HepG2 (cell line): ENCODE measurements around the gene LARP4. TPM values are rescaled to one million over a fixed set of nuclear protein-coding genes. Genes with fewer than 3 reads are reported as not detected.
A peak's percentile ranks its signal among the peaks of the same experiment; 100 is the strongest.

ENCODE experiments used
- ATAC-seq: fragments of 200-7000 bp; cut with Tn5 transposase; 3 replicates; pipeline ENCODE4 v1.9.1; 2020; ENCODE audit warnings: mild to moderate bottlenecking, moderate library complexity
- BruUV-seq: library from RNA; stranded (reverse); fragments of 400-500 nt; replicated peaks from 2 replicates; lab custom pipeline; 2021; lab: Mats Ljungman, UMichigan
- CTCF ChIA-PET: fragments of 300-600 bp; formaldehyde crosslinking; extraction: SDS; loops from one replicate; lab custom pipeline; 2021; ENCODE audit warnings: low total read pairs, inconsistent platforms, low intra/inter-chr PET ratio; lab: Yijun Ruan, JAX
- POLR2A ChIA-PET: fragments of 350-600 bp; sonication (Branson Sonifier 250); formaldehyde crosslinking; loops from one replicate; lab custom pipeline; 2020; ENCODE audit warnings: antibody characterized with exemption, inconsistent platforms; lab: Yijun Ruan, JAX
- DNase-seq: peaks from one replicate; pipeline ENCODE4 v3.0.0-alpha.2; 2015; ENCODE audit warnings: low spot score
- FAIRE-seq: peaks from 3 replicates; lab custom pipeline; 2011; peaks lifted over from hg19 to GRCh38; lab: Jason Lieb, UNC
- H2AFZ ChIP-seq: one replicate; pipeline ENCODE4 v1.6.1; 2011; ENCODE audit warnings: low read length, inconsistent platforms
- H3K27ac ChIP-seq: fragments of 300-600 bp; 3 replicates; pipeline ENCODE4 v1.8.0; 2011; ENCODE audit warnings: mixed run types, mild to moderate bottlenecking, mixed read lengths, low read length, inconsistent platforms; ENCODE audit not compliant: insufficient read depth; ENCODE audit errors: extremely low read length
- H3K27me3 ChIP-seq, 2 experiments: fragments of 200-600 bp in 1 of 2; 2 replicates in 1 of 2; 3 replicates in 1 of 2; pipeline versions ENCODE4 v1.6.0 to v1.8.0; 2011; ENCODE audit warnings: low read length in 2 of 2, mild to moderate bottlenecking in 2 of 2, moderate library complexity in 2 of 2, inconsistent platforms in 1 of 2; ENCODE audit not compliant: insufficient read depth in 2 of 2, control insufficient read depth in 1 of 2
- H3K36me3 ChIP-seq, 2 experiments: fragments of 200-600 bp in 1 of 2; replicated peaks in 1 of 2; 2 replicates in 1 of 2; 3 replicates in 1 of 2; pipeline versions ENCODE4 v1.5.1 to v1.8.0; 2011; ENCODE audit warnings: low read length in 2 of 2, inconsistent platforms in 1 of 2; ENCODE audit not compliant: insufficient read depth in 2 of 2, control insufficient read depth in 1 of 2
- H3K4me1 ChIP-seq: 2 replicates; pipeline ENCODE4 v1.5.1; 2012; ENCODE audit warnings: low read length, inconsistent platforms; ENCODE audit not compliant: insufficient read depth
- H3K4me2 ChIP-seq: 2 replicates; pipeline ENCODE4 v1.6.0; 2011; ENCODE audit warnings: low read depth, low read length, inconsistent platforms
- H3K4me3 ChIP-seq, 3 experiments: fragments of 200-600 bp in 1 of 3; sonication (generic), shearing (Covaris generic) in 1 of 3; replicated peaks in 1 of 3; 2 replicates each; pipeline ENCODE4 v1.5.1; 2011 to 2016; ENCODE audit warnings: low read length in 3 of 3, inconsistent platforms in 2 of 3, low read depth in 2 of 3, mild to moderate bottlenecking in 2 of 3, control low read depth in 1 of 3, mixed read lengths in 1 of 3; ENCODE audit not compliant: insufficient read depth in 1 of 3
- H3K79me2 ChIP-seq: one replicate; pipeline ENCODE4 v1.6.1; 2011; ENCODE audit warnings: low read length, inconsistent platforms; ENCODE audit not compliant: insufficient read depth
- H3K9ac ChIP-seq: 2 replicates; pipeline ENCODE4 v1.6.0; 2011; ENCODE audit warnings: mild to moderate bottlenecking, low read depth, low read length, inconsistent platforms; ENCODE audit not compliant: insufficient read depth
- H3K9me3 ChIP-seq: 2 replicates; pipeline ENCODE4 v1.5.1; 2012; ENCODE audit warnings: mild to moderate bottlenecking, low read length
- H4K20me1 ChIP-seq: 2 replicates; pipeline ENCODE4 v1.6.0; 2011; ENCODE audit warnings: inconsistent platforms, mild to moderate bottlenecking, low read length, moderate library complexity; ENCODE audit not compliant: insufficient read depth
- ATM ChIP-seq: fragments of 450-650 bp; IDR thresholded peaks from 2 replicates; pipeline ENCODE4 v1.7.1; 2017; ENCODE audit warnings: mild to moderate bottlenecking, borderline replicate concordance
- DR1 ChIP-seq: sonication (generic); formaldehyde crosslinking; IDR thresholded peaks from 2 replicates; pipeline ENCODE4 v1.8.0; 2021; ENCODE audit warnings: mild to moderate bottlenecking, missing genetic modification reagents, inconsistent platforms
- FOXP1 ChIP-seq, 2 experiments: fragments of 450-650 bp in 1 of 2; IDR thresholded peaks; 2 replicates each; pipeline ENCODE4 v1.6.1; 2017 to 2018; ENCODE audit warnings: antibody characterized with exemption in 1 of 2
- HMG20A ChIP-seq: IDR thresholded peaks from 2 replicates; pipeline ENCODE4 v1.6.1; 2016; ENCODE audit warnings: borderline replicate concordance
- NR2F1 ChIP-seq, 2 experiments: fragments of 450-650 bp in 1 of 2; formaldehyde crosslinking in 1 of 2; IDR thresholded peaks; 2 replicates each; pipeline versions ENCODE4 v1.5.0 to v1.6.1; 2016 to 2020; ENCODE audit warnings: mild to moderate bottlenecking in 1 of 2, missing compliant biosample characterization in 1 of 2, missing genetic modification reagents in 1 of 2, moderate library complexity in 1 of 2
- ONECUT2 ChIP-seq: sonication (generic); formaldehyde crosslinking; IDR thresholded peaks from 2 replicates; pipeline ENCODE4 v1.4.0; 2020; ENCODE audit warnings: missing genetic modification reagents
- PLSCR1 ChIP-seq: sonication (generic); formaldehyde crosslinking; IDR thresholded peaks from 2 replicates; pipeline ENCODE4 v1.5.0; 2020; ENCODE audit warnings: missing genetic modification reagents, mild to moderate bottlenecking, borderline replicate concordance
- RFXANK ChIP-seq: IDR thresholded peaks from 2 replicates; pipeline ENCODE4 v1.6.1; 2016
- ZNF281 ChIP-seq: sonication (generic); formaldehyde crosslinking; IDR thresholded peaks from 2 replicates; pipeline ENCODE4 v1.4.0; 2020; ENCODE audit warnings: missing genetic modification reagents, borderline replicate concordance
- ZNF362 ChIP-seq: sonication (generic); formaldehyde crosslinking; IDR thresholded peaks from 2 replicates; pipeline ENCODE4 v1.4.0; 2020; ENCODE audit warnings: missing genetic modification reagents, mild to moderate bottlenecking, borderline replicate concordance
- ZNF646 ChIP-seq: sonication (generic); formaldehyde crosslinking; IDR thresholded peaks from 2 replicates; pipeline ENCODE4 v1.9.0; 2021; ENCODE audit warnings: mild to moderate bottlenecking, missing genetic modification reagents
- ZNF775 ChIP-seq: sonication (generic); formaldehyde crosslinking; IDR thresholded peaks from 2 replicates; pipeline ENCODE4 v1.4.0; 2020; ENCODE audit warnings: missing genetic modification reagents, mild to moderate bottlenecking, moderate library complexity, borderline replicate concordance
- ZNF777 ChIP-seq: sonication (generic); formaldehyde crosslinking; IDR thresholded peaks from 2 replicates; pipeline ENCODE4 v1.4.0; 2020; ENCODE audit warnings: missing genetic modification reagents
- WGBS: methylation state at CpG from one replicate; pipeline ENCODE4 v1.1.6; 2017; ENCODE audit warnings: low lambda C conversion rate; 5-methylcytosine and 5-hydroxymethylcytosine counted together
- in situ Hi-C: cut with HindIII; loops from 2 replicates; pipeline ENCODE4 v1.10.0; 2017; ENCODE audit warnings: low pct_unique_long_range_greater_than_20kb; ENCODE audit not compliant: extremely low pct_ligation_motif_present
- intact Hi-C: fragments of 100-400 bp; cut with micrococcal nuclease; formaldehyde crosslinking; loops from one replicate; pipeline ENCODE4 v1.10.0; 2022; ENCODE audit not compliant: unreplicated experiment
- polyA plus RNA-seq, 8 experiments: library from polyadenylated mRNA; depleted of rRNA in 3 of 8; stranded (reverse) in 7 of 8; unstranded in 1 of 8; fragments of >200 nt; fragmentation: Illumina TruSeq in 4 of 8; extraction: Trizol in 4 of 8; gene quantifications; 2 replicates each; pipeline versions ENCODE4 v1.2.1 to v1.2.3, GENCODE V29; 2011 to 2016; ENCODE audit warnings: low read depth in 4 of 8, missing spikeins in 1 of 8, mixed read lengths in 1 of 8; ENCODE audit not compliant: insufficient read depth in 1 of 8
- total RNA-seq, 5 experiments: library from RNA; depleted of rRNA; stranded (reverse); fragments of >200 nt; fragmentation: Illumina TruSeq; extraction: Trizol; gene quantifications; 2 replicates each; pipeline ENCODE4 v1.2.3, GENCODE V29; 2016; ENCODE audit warnings: low read depth in 1 of 5

Gene LARP4
- total and polyA plus RNA-seq, 2 of the 13 experiments (the other 11 are each of a cell fraction or from before 2014, with no cell fraction given): 16.4 to 42.7 TPM

GRCh38 chr12:50375802-50376201 is 24.9 kb upstream of the LARP4 start:
- Histone ChIP-seq H3K4me2 (peak overlapping the region; percentile 24; the same call in 1 of the 2 replicates), H3K4me1 (no peaks in the 10 kb centered on the region), H3K79me2 (no peaks in the 10 kb centered on the region), H3K36me3 (no peaks in the 10 kb centered on the region), H2AFZ (no peak overlapping the region), H3K27ac (no peak overlapping the region), H3K4me3 (no peak overlapping the region), H3K9ac (no peak overlapping the region), H4K20me1 (no peaks in the 10 kb centered on the region), H3K27me3 (no peaks in the 10 kb centered on the region), H3K9me3 (no peaks in the 10 kb centered on the region)
- POLR2A ChIA-PET: no interaction called here
- in situ Hi-C loops (no loop called here), intact Hi-C loops (no loop called here)
- 71% methylated on average over 3 of the region's 8 CpGs for WGBS
- ATAC-seq (peak; percentile 64), DNase-seq (no peak), FAIRE-seq (no peak)
- CTCF ChIA-PET: no interaction called here
- no TSS peak for BruUV-seq
- no peak for TF ChIP-seq FOXP1 (IDR thresholded peaks at IDR 0.05)
- no peak for TF ChIP-seq FOXP1 (CRISPR knock-in tag; IDR thresholded peaks at IDR 0.05)
- TF ChIP-seq ZNF362 (CRISPR knock-in tag): no peak
- no peak for TF ChIP-seq ZNF281
- TF ChIP-seq ZNF777 (CRISPR knock-in tag): no peak
- TF ChIP-seq ZNF775 (CRISPR knock-in tag): no peak
- no peak for TF ChIP-seq HMG20A
- no peak for TF ChIP-seq ZNF646 (CRISPR knock-in tag)
- TF ChIP-seq DR1: no peak
- no peak for TF ChIP-seq ONECUT2 (CRISPR knock-in tag)
- no peak for TF ChIP-seq ATM
- TF ChIP-seq PLSCR1: no peak
- no peak for TF ChIP-seq NR2F1 (CRISPR knock-in tag; IDR thresholded peaks at IDR 0.05)
- TF ChIP-seq RFXANK (CRISPR knock-in tag): no peak
